Measurements from ENCODE around the gene CDH15.

DNA sequence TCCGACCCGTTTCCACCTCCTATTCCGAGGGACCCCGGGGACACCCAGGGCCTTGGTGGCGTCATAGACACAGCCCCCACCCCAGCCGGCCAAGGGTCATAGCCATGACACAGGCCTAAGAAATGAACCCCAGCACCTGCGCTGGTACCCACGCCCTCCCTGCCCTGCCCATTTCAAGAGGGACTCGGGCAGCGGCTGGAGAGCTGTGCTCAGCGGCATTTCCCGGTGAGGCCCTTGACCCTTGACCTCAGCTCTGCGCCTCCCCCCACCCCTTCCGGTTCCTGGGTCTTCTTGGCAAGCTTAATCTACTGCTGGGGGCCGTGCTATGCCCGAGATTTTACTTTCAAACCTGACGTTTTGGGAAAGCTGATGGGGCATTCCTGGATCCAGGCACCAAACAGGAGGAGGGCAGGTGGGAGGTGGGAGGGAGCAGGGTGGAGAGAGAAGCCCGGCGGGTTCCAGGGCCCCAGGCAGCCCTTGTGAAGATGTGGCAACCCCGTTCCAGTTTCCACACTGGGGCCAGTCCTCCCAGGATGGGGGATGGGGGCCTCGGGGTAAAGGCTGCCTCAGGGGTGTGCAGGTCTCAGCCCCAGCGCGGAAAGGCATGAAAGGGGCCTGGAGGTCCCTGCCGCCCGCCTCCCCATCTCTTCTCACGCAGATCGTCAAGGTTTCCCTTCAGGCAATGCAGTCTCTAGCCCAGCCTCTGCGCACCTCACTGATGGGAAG, 28.7 kb downstream of the CDH15 start, which contains the start of gene SLC22A31:
- TF ChIP-seq, protein P1, sequence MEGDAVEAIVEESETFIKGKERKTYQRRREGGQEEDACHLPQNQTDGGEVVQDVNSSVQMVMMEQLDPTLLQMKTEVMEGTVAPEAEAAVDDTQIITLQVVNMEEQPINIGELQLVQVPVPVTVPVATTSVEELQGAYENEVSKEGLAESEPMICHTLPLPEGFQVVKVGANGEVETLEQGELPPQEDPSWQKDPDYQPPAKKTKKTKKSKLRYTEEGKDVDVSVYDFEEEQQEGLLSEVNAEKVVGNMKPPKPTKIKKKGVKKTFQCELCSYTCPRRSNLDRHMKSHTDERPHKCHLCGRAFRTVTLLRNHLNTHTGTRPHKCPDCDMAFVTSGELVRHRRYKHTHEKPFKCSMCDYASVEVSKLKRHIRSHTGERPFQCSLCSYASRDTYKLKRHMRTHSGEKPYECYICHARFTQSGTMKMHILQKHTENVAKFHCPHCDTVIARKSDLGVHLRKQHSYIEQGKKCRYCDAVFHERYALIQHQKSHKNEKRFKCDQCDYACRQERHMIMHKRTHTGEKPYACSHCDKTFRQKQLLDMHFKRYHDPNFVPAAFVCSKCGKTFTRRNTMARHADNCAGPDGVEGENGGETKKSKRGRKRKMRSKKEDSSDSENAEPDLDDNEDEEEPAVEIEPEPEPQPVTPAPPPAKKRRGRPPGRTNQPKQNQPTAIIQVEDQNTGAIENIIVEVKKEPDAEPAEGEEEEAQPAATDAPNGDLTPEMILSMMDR (IDR thresholded peaks at IDR 0.05) = no peak
- TF ChIP-seq POLR2A (IDR thresholded peaks at IDR 0.05) = no peak
